Thymus (tissue), 11 donors: ENCODE results near the gene ITGB2. TPM values are rescaled to one million over a fixed set of nuclear protein-coding genes. Genes with fewer than 3 reads are reported as not detected.

ENCODE experiments used
- DNase-seq, 9 donors: peaks; one replicate each; pipeline ENCODE4 v3.0.0-alpha.2; 2013; ENCODE audit warnings: low spot score in 9 of 9, low read depth in 6 of 9, missing footprints in 1 of 9
- H3K27ac ChIP-seq, 2 donors: one replicate each; pipeline ENCODE4 v1.5.1; 2013; ENCODE audit warnings: control low read depth in 1 of 2, low read depth in 1 of 2, low read length in 1 of 2, mild to moderate bottlenecking in 1 of 2, moderate library complexity in 1 of 2
- H3K27me3 ChIP-seq, 2 donors: one replicate each; pipeline ENCODE4 v1.5.1; 2013; ENCODE audit warnings: low read length in 1 of 2; ENCODE audit not compliant: control insufficient read depth in 2 of 2, insufficient read depth in 1 of 2
- H3K36me3 ChIP-seq, 2 donors: one replicate each; pipeline ENCODE4 v1.5.1; 2013; ENCODE audit warnings: low read length in 1 of 2, mild to moderate bottlenecking in 1 of 2, moderate library complexity in 1 of 2; ENCODE audit not compliant: control insufficient read depth in 2 of 2, insufficient read depth in 2 of 2
- H3K4me1 ChIP-seq, 2 donors: one replicate each; pipeline ENCODE4 v1.5.1; 2013; ENCODE audit warnings: low read length in 2 of 2; ENCODE audit not compliant: control insufficient read depth in 2 of 2, insufficient read depth in 2 of 2
- H3K4me3 ChIP-seq, 2 donors: one replicate each; pipeline ENCODE4 v1.5.1; 2013; ENCODE audit warnings: low read length in 2 of 2, control low read depth in 1 of 2, mild to moderate bottlenecking in 1 of 2
- H3K9me3 ChIP-seq, 2 donors: one replicate each; pipeline ENCODE4 v1.5.1; 2013; ENCODE audit warnings: low read length in 1 of 2, mild to moderate bottlenecking in 1 of 2; ENCODE audit not compliant: control insufficient read depth in 2 of 2, insufficient read depth in 1 of 2
- WGBS: extraction: QIAGEN DNeasy Blood & Tissue Kit; methylation state at CpG from one replicate; pipeline ENCODE4 v1.1.7; 2013; 5-methylcytosine and 5-hydroxymethylcytosine counted together
- polyA plus RNA-seq: library from polyadenylated mRNA; stranded (reverse); fragments of 200-250 nt; gene quantifications from one replicate; pipeline ENCODE4 v1.2.3, GENCODE V29; 2013
- total RNA-seq: library from RNA; stranded (reverse); fragments of 120-200 nt; gene quantifications from one replicate; pipeline ENCODE4 v1.2.4, GENCODE V29; 2013
- donor health status: healthy.

The ITGB2 gene
- total and polyA plus RNA-seq, 2 donors: 104 to 134 TPM

GRCh38 chr21:44854391-44854663, 66.4 kb downstream of the ITGB2 start:
- Histone ChIP-seq H3K27me3 (no peaks in the 10 kb centered on the region), H3K4me3 (no peak overlapping the region), H3K9me3 (peaks cover 0 to 2% of the 10 kb centered on the region in 2 donors), H3K27ac (peak overlapping the region in 1 of 2 donors; percentile 76), H3K36me3 (peaks cover 75 to 82% of the 10 kb centered on the region in 2 donors), H3K4me1 (peaks cover 0 to 42% of the 10 kb centered on the region in 2 donors)
- DNase-seq: peak in 1 of 9 donors; percentile 18
- WGBS: 77% methylated on average over 14 of the region's 14 CpGs

- no peak overlapping the region for H3K4me3 ChIP-seq
- H3K27ac ChIP-seq: peak overlapping the region in 1 of 2 donors; percentile 76
- no peak for DNase-seq
- peaks cover 75 to 82% of the 10 kb centered on the region in 2 donors for H3K36me3 ChIP-seq
- H3K4me1 ChIP-seq: peaks cover 0 to 42% of the 10 kb centered on the region in 2 donors
- WGBS: 95% methylated on average over 34 of the region's 34 CpGs
- H3K9me3 ChIP-seq: peaks cover 0 to 2% of the 10 kb centered on the region in 2 donors
- no peaks in the 10 kb centered on the region for H3K27me3 ChIP-seq
Observed at GRCh38 chr21:44853601-44854390, 66.9 kb downstream of the ITGB2 start.

- Histone ChIP-seq H3K27me3 (peaks cover 0 to 6% of the 10 kb centered on the region in 2 donors), H3K4me3 (no peak overlapping the region), H3K9me3 (peaks cover 0 to 3% of the 10 kb centered on the region in 2 donors), H3K27ac (no peak overlapping the region), H3K36me3 (peaks cover 56 to 64% of the 10 kb centered on the region in 2 donors), H3K4me1 (peaks cover 7 to 48% of the 10 kb centered on the region in 2 donors)
- DNase-seq: no peak
- 90% methylated on average over 26 of the region's 26 CpGs for WGBS
Observed at GRCh38 chr21:44850905-44851657, 69.6 kb downstream of the ITGB2 start.

GRCh38 chr21:44850208-44850800, 70.4 kb downstream of the ITGB2 start:
- peaks cover 10 to 49% of the 10 kb centered on the region in 2 donors for H3K4me1 ChIP-seq
- no peak for DNase-seq
- WGBS: 97% methylated on average over 20 of the region's 20 CpGs

GRCh38 chr21:44849616-44850130, 71.0 kb downstream of the ITGB2 start:
- no peak for DNase-seq
- H3K27ac ChIP-seq: no peak overlapping the region
- H3K9me3 ChIP-seq: peaks cover 0 to 3% of the 10 kb centered on the region in 2 donors
- H3K4me1 ChIP-seq: peaks cover 10 to 44% of the 10 kb centered on the region in 2 donors
- H3K36me3 ChIP-seq: peaks cover 42 to 50% of the 10 kb centered on the region in 2 donors
- H3K4me3 ChIP-seq: no peak overlapping the region
- 98% methylated on average over 12 of the region's 12 CpGs for WGBS
- peaks cover 0 to 17% of the 10 kb centered on the region in 2 donors for H3K27me3 ChIP-seq

More at GRCh38 chr21:44850208-44850800, 70.4 kb downstream of the ITGB2 start:
- Histone ChIP-seq H3K36me3 (peaks cover 49 to 56% of the 10 kb centered on the region in 2 donors), H3K9me3 (peaks cover 0 to 3% of the 10 kb centered on the region in 2 donors), H3K27me3 (peaks cover 0 to 14% of the 10 kb centered on the region in 2 donors), H3K27ac (no peak overlapping the region), H3K4me3 (no peak overlapping the region)

GRCh38 chr21:44848821-44849521, 71.7 kb downstream of the ITGB2 start:
- Histone ChIP-seq H3K36me3 (peaks cover 35 to 43% of the 10 kb centered on the region in 2 donors), H3K27me3 (peaks cover 0 to 23% of the 10 kb centered on the region in 2 donors), H3K4me1 (peaks cover 10 to 37% of the 10 kb centered on the region in 2 donors), H3K9me3 (peaks cover 0 to 3% of the 10 kb centered on the region in 2 donors), H3K27ac (no peak overlapping the region), H3K4me3 (no peak overlapping the region)
- WGBS: 97% methylated on average over 36 of the region's 36 CpGs
- no peak for DNase-seq

- Histone ChIP-seq H3K27ac (no peak overlapping the region), H3K36me3 (peaks cover 29 to 31% of the 10 kb centered on the region in 2 donors), H3K9me3 (peaks cover 0 to 3% of the 10 kb centered on the region in 2 donors), H3K4me1 (peaks cover 10 to 32% of the 10 kb centered on the region in 2 donors), H3K4me3 (no peak overlapping the region), H3K27me3 (peaks cover 0 to 28% of the 10 kb centered on the region in 2 donors)
- WGBS: 95% methylated on average over 24 of the region's 24 CpGs
- no peak for DNase-seq
Observed at GRCh38 chr21:44847261-44848056, 73.2 kb downstream of the ITGB2 start.
